CD14-positive monocyte (primary cell): ENCODE measurements around the gene RNF34. TPM values are rescaled to one million over a fixed set of nuclear protein-coding genes. Genes with fewer than 3 reads are reported as not detected.

Source experiments
- DNase-seq, 3 donors: peaks; one replicate each; pipeline ENCODE4 v3.0.0-alpha.2; 2011 to 2022
- H2AFZ ChIP-seq: 2 replicates; pipeline ENCODE4 v1.6.0; 2012; ENCODE audit warnings: mild to moderate bottlenecking, low read depth, low read length, inconsistent platforms; ENCODE audit not compliant: insufficient read depth, poor library complexity, severe bottlenecking
- H3K27ac ChIP-seq, 2 donors: 1 replicate in 1 of 2; 2 replicates in 1 of 2; pipeline ENCODE4 v1.5.1; 2012 to 2013; ENCODE audit warnings: low read length in 2 of 2, control low read depth in 1 of 2, inconsistent platforms in 1 of 2, low read depth in 1 of 2, mild to moderate bottlenecking in 1 of 2
- H3K27me3 ChIP-seq, 2 donors: one replicate each; pipeline versions ENCODE4 v1.6.0 to v1.6.1; 2011 to 2013; ENCODE audit warnings: low read length in 2 of 2; ENCODE audit not compliant: control insufficient read depth in 2 of 2, insufficient read depth in 2 of 2
- H3K36me3 ChIP-seq, 2 donors: replicated peaks in 1 of 2; 1 replicate in 1 of 2; 2 replicates in 1 of 2; pipeline versions ENCODE4 v1.5.1 to v1.6.1; 2012 to 2013; ENCODE audit warnings: low read length in 2 of 2, control low read depth in 1 of 2, inconsistent platforms in 1 of 2, mild to moderate bottlenecking in 1 of 2; ENCODE audit not compliant: insufficient read depth in 2 of 2, control insufficient read depth in 1 of 2
- H3K4me1 ChIP-seq, 2 donors: 1 replicate in 1 of 2; 2 replicates in 1 of 2; pipeline versions ENCODE4 v1.5.1 to v1.6.1; 2012 to 2013; ENCODE audit warnings: low read length in 2 of 2, control low read depth in 1 of 2, inconsistent platforms in 1 of 2, mild to moderate bottlenecking in 1 of 2, moderate library complexity in 1 of 2; ENCODE audit not compliant: insufficient read depth in 2 of 2, control insufficient read depth in 1 of 2
- H3K4me2 ChIP-seq: replicated peaks from 2 replicates; pipeline ENCODE3; 2012; ENCODE audit warnings: low read length, moderate library complexity, mild to moderate bottlenecking; ENCODE audit not compliant: poor library complexity, severe bottlenecking; ENCODE audit errors: extremely low read depth
- H3K4me3 ChIP-seq, 3 experiments: fragments of 200-600 bp in 1 of 3; sonication (generic) in 1 of 3; replicated peaks in 1 of 3; 1 replicate in 2 of 3; 2 replicates in 1 of 3; pipeline ENCODE4 v1.5.1; 2011 to 2013; ENCODE audit warnings: low read length in 3 of 3, mild to moderate bottlenecking in 3 of 3, control low read depth in 2 of 3, low read depth in 2 of 3, inconsistent platforms in 1 of 3, moderate library complexity in 1 of 3
- H3K79me2 ChIP-seq: 2 replicates; pipeline ENCODE4 v1.6.0; 2012; ENCODE audit warnings: mild to moderate bottlenecking, control low read depth, inconsistent platforms, low read length, moderate library complexity; ENCODE audit not compliant: insufficient read depth
- H3K9ac ChIP-seq: 2 replicates; pipeline ENCODE4 v1.6.0; 2017; ENCODE audit warnings: low read length, mild to moderate bottlenecking; ENCODE audit not compliant: insufficient read depth, poor library complexity, severe bottlenecking
- H3K9me3 ChIP-seq, 2 donors: replicated peaks in 1 of 2; 1 replicate in 1 of 2; 2 replicates in 1 of 2; pipeline versions ENCODE4 v1.5.1 to v1.6.1; 2012 to 2013; ENCODE audit warnings: low read length in 2 of 2, control low read depth in 1 of 2; ENCODE audit not compliant: control insufficient read depth in 1 of 2, insufficient read depth in 1 of 2
- H4K20me1 ChIP-seq: 2 replicates; pipeline ENCODE4 v1.6.0; 2012; ENCODE audit warnings: mild to moderate bottlenecking, low read length, control low read depth, moderate library complexity; ENCODE audit not compliant: insufficient read depth
- H3K27ac Mint-ChIP-seq, 7 donors: one replicate each; pipeline ENCODE4 v1.8.0; 2020; ENCODE audit warnings: mild to moderate bottlenecking in 7 of 7, mixed read lengths in 7 of 7, moderate library complexity in 6 of 7, inconsistent platforms in 2 of 7
- H3K27me3 Mint-ChIP-seq, 3 donors: one replicate each; pipeline ENCODE4 v1.8.0; 2021 to 2022; ENCODE audit warnings: low read depth in 3 of 3, mild to moderate bottlenecking in 3 of 3, mixed read lengths in 3 of 3, moderate library complexity in 3 of 3, inconsistent platforms in 1 of 3
- H3K36me3 Mint-ChIP-seq, 2 donors: one replicate each; pipeline ENCODE4 v1.8.0; 2020; ENCODE audit warnings: mixed read lengths in 2 of 2, inconsistent platforms in 1 of 2, mild to moderate bottlenecking in 1 of 2
- H3K4me1 Mint-ChIP-seq: one replicate; pipeline ENCODE4 v1.8.0; 2020; ENCODE audit warnings: mild to moderate bottlenecking, mixed read lengths
- H3K4me3 Mint-ChIP-seq, 2 donors: one replicate each; pipeline ENCODE4 v1.8.0; 2020; ENCODE audit warnings: mild to moderate bottlenecking in 2 of 2, mixed read lengths in 2 of 2, moderate library complexity in 1 of 2
- H3K9me3 Mint-ChIP-seq, 7 donors: one replicate each; pipeline ENCODE4 v1.8.0; 2020 to 2022; ENCODE audit warnings: mixed read lengths in 7 of 7, mild to moderate bottlenecking in 6 of 7, moderate library complexity in 6 of 7, inconsistent platforms in 2 of 7
- CTCF ChIP-seq: fragments of 200-600 bp; IDR thresholded peaks from one replicate; pipeline ENCODE4 v1.8.0; 2022; ENCODE audit warnings: antibody characterized with exemption, mild to moderate bottlenecking
- WGBS: methylation state at CpG from one replicate; pipeline ENCODE4 v1.1.5; 2013; ENCODE audit warnings: missing lambda C conversion rate; ENCODE audit not compliant: insufficient coverage; 5-methylcytosine and 5-hydroxymethylcytosine counted together
- intact Hi-C, 2 donors: fragments of 100-400 bp; cut with micrococcal nuclease; formaldehyde crosslinking; loops; one replicate each; pipeline versions ENCODE4 v1.15.0 to v1.15.1; 2023
- polyA plus RNA-seq, 3 donors: library from polyadenylated mRNA; depleted of rRNA in 1 of 3; unstranded in 2 of 3; stranded (reverse) in 1 of 3; fragments of 300-500 nt in 2 of 3; fragments of >200 nt in 1 of 3; fragmentation: Illumina TruSeq in 2 of 3; gene quantifications; 1 replicate in 2 of 3; 2 replicates in 1 of 3; pipeline ENCODE4 v1.2.3, GENCODE V29; 2012 to 2021

RNF34 gene
- polyA plus RNA-seq, 3 donors = 15.5 to 23.8 (median 19.2) TPM

DNA sequence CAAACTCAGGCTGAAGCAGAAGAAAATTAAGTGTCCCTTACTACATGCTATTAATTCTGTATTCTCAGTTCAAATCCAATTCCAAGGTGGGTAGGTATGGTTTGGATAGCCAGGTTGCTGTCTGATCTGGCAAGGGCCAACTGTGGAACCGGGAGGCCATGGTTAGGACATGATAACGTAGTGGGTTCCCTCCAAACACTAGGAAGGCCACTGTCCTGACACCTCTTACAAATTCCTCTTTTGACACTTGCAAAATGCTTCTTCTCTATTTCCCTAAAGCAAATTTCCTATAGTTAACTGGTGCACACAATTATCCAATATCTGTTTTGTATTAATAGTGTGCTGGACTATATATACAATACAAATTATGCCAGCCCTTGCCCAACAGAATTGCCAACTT, 70.8 kb downstream of the RNF34 start:
- no peak for DNase-seq
- Histone ChIP-seq H2AFZ (no peak overlapping the region), H3K4me2 (peak overlapping the region; percentile 20), H4K20me1 (peaks cover 38% of the 10 kb centered on the region), H3K36me3 (no peaks in the 10 kb centered on the region), H3K9me3 (no peaks in the 10 kb centered on the region), H3K9ac (no peak overlapping the region), H3K27ac (no peak overlapping the region), H3K79me2 (peaks cover 6% of the 10 kb centered on the region), H3K4me1 (peaks cover 28 to 35% of the 10 kb centered on the region in 2 donors), H3K27me3 (no peaks in the 10 kb centered on the region), H3K4me3 (no peak overlapping the region)
- Mint-ChIP-seq H3K27me3 (peaks cover 0 to 4% (median 4%) of the 10 kb centered on the region in 3 donors), H3K4me1 (peaks cover 30% of the 10 kb centered on the region), H3K9me3 (no peaks in the 10 kb centered on the region), H3K4me3 (peak overlapping the region in 1 of 2 donors; percentile 53), H3K36me3 (peaks cover 3 to 4% of the 10 kb centered on the region in 2 donors), H3K27ac (peak overlapping the region in 4 of 7 donors; percentile 2 to 60 (median 40))
- intact Hi-C loops = no loop called here
- WGBS = 0% methylated on average over 1 of the region's 2 CpGs
- TF ChIP-seq CTCF = no peak

DNA sequence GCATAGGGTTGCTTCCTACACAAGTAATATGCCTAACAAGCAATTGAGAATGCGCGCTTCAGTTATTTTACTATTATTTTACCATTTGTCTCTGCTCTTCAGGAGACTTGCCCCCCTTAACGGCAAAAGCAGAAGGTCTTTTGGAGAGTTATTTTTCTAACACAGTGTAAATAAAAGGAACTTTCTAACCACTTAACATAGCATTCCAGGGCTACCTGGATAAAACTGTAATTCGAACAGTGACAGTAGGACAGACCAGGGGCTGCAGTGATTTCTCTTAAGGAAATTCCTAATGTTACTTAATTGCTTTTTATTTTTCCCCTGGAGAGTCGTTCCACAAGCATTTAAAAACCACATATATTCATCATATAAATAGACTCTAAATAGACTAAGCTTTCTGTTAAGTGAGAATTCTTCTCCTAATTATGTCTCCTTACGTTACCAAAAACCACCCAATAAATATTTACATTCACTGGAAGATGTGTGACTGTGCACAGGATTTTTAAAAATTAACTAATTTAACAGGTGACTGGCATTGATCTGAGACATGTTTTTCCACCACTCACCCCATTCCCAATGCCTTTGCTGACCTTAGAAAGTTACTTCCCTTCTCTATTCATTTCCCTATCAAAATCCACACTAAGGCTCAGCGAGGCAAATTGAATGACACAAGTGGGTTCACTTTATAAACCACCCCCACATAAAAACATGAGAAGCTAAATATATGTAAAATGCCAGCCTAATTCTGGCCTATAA, 72.4 kb downstream of the RNF34 start:
- Mint-ChIP-seq H3K27ac (no peak overlapping the region), H3K4me1 (peaks cover 25% of the 10 kb centered on the region), H3K27me3 (peaks cover 0 to 4% (median 4%) of the 10 kb centered on the region in 3 donors), H3K9me3 (no peaks in the 10 kb centered on the region), H3K36me3 (peaks cover 4% of the 10 kb centered on the region in 2 donors), H3K4me3 (no peak overlapping the region)
- no peaks in the 10 kb centered on the region for H3K9me3 ChIP-seq
- peaks cover 33% of the 10 kb centered on the region for H4K20me1 ChIP-seq
- H3K4me1 ChIP-seq = peaks cover 24 to 28% of the 10 kb centered on the region in 2 donors
- DNase-seq = no peak
- no CpG with 5 or more reads among the region's 7 CpGs for WGBS
- intact Hi-C loops = no loop called here
- no peak overlapping the region for H3K4me2 ChIP-seq
- H3K9ac ChIP-seq = no peak overlapping the region
- H3K79me2 ChIP-seq = no peaks in the 10 kb centered on the region
- H3K4me3 ChIP-seq = no peak overlapping the region
- no peak overlapping the region for H2AFZ ChIP-seq
- no peaks in the 10 kb centered on the region for H3K36me3 ChIP-seq
- H3K27ac ChIP-seq = no peak overlapping the region
- H3K27me3 ChIP-seq = no peaks in the 10 kb centered on the region
- no peak for TF ChIP-seq CTCF

Other genes with a start within 250 kb of the RNF34 start
- 10 to 100 TPM; 61.8 to 87.7 (median 74.7) TPM for gene P2RX4, start 190.0 kb upstream of the RNF34 start, polyA plus RNA-seq
- gene CAMKK2, start 103.4 kb upstream of the RNF34 start, polyA plus RNA-seq = 10 to 100 TPM; 55.6 to 71.4 (median 71.0) TPM
- gene ANAPC5, start 47.7 kb upstream of the RNF34 start, polyA plus RNA-seq = 100 to 1,000 TPM in 2 of 3 donors, 10 to 100 TPM in 1; 67.3 to 161 (median 114) TPM
- gene KDM2B, start 180.9 kb downstream of the RNF34 start, polyA plus RNA-seq = 10 to 100 TPM in 1 of 3 donors, 1 to 10 TPM in 2; 9.7 to 68.1 (median 9.7) TPM
- 10 to 100 TPM; 36.4 to 77.9 (median 54.6) TPM for gene ORAI1, start 226.4 kb downstream of the RNF34 start, polyA plus RNA-seq